Caki2 (cell line): ENCODE results near the gene CNN2. TPM values are rescaled to one million over a fixed set of nuclear protein-coding genes. Genes with fewer than 3 reads are reported as not detected.
A peak's percentile ranks its signal among the peaks of the same experiment; 100 is the strongest.

Experiments used
- DNase-seq: peaks from one replicate; pipeline ENCODE4 v3.0.0-alpha.2; 2015; ENCODE audit warnings: low read depth
- in situ Hi-C: cut with HindIII; loops from 2 replicates; pipeline ENCODE4 v1.10.0; 2016; ENCODE audit warnings: low sequenced_read_pairs, low pct_unique_long_range_greater_than_20kb, mixed read lengths
- total RNA-seq: library from RNA; depleted of rRNA; stranded (reverse); fragments of >200 nt; shearing (Covaris generic); gene quantifications from 2 replicates; pipeline ENCODE4 v1.2.3, GENCODE V29; 2014; ENCODE audit warnings: low replicate concordance

The CNN2 gene
- total RNA-seq, 1 experiment from 2014 or later = 93.1 TPM

DNA sequence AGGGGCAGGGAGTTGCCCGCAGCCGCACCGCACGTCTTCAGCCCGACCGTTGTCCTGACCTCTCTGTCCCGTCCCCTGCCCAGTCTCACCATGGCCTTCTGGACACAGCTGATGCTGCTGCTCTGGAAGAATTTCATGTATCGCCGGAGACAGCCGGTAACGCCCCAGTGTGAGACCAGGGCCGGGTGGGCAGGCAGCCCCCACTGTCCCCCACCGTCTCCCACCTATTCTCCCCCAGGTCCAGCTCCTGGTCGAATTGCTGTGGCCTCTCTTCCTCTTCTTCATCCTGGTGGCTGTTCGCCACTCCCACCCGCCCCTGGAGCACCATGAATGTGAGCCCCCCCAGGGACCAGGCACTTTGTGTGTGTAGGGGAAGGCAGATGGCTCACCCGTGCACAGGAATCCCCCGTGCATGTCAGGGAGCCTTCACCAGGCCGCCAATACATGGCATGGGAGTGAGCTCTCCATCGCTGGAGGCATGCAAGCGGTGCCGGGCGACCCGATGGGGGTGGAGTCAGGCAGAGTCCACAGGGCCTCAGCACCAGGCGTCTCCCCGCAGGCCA is 14.9 kb downstream of the CNN2 start:
- DNase-seq = no peak
- in situ Hi-C loops = no loop called here

DNA sequence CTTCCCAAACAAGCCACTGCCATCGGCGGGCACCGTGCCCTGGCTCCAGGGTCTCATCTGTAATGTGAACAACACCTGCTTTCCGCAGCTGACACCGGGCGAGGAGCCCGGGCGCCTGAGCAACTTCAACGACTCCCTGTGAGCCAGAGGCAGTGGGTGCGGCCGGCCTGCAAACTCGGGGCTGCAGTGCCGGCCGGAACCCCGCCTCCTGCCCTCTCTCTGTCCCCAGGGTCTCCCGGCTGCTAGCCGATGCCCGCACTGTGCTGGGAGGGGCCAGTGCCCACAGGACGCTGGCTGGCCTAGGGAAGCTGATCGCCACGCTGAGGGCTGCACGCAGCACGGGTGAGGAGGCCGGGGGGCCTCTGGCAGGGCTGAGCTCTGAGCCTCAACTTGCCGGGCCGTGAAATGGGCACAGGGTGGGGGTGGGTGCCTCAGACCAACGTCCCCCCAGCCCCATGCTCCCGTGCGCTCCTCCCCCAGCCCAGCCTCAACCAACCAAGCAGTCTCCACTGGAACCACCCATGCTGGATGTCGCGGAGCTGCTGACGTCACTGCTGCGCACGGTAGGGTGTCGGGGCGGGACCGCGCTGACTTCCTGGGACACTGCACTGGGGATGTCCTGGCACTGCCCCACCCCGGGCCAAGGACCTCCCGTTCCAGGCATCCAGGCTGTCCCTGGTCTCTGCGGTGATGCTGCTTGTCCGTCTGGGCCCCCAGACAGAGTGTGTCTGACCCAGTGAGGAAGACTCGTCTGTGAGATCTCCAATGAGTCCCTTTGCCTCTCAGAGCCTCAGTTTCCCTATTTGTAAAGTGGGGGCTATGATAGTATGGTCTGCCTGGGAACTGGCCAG is 15.7 kb downstream of the CNN2 start:
- in situ Hi-C loops = no loop called here
- peak; percentile 89 for DNase-seq

DNA sequence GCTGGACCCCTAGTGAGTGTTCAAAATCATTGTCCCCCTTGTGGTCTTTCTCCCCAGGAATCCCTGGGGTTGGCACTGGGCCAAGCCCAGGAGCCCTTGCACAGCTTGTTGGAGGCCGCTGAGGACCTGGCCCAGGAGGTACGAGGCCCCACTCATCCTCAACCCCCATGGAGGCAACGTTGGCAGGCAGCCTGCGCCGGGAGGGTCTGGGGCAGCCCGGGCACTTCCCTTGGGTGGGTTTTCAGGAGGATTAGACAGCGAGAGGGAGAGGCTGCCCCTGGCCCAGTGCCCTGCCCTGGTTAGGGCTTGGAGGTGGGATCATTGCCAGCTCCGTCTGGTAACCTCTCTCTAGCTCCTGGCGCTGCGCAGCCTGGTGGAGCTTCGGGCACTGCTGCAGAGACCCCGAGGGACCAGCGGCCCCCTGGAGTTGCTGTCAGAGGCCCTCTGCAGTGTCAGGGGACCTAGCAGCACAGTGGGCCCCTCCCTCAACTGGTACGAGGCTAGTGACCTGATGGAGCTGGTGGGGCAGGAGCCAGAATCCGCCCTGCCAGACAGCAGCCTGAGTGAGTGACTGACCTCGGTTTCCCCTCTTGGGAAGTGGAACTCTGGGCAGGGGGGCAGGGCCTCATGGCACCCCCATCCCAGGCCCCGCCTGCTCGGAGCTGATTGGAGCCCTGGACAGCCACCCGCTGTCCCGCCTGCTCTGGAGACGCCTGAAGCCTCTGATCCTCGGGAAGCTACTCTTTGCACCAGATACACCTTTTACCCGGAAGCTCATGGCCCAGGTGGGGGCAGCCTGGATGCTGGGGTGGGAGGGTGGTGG is 16.5 kb downstream of the CNN2 start:
- in situ Hi-C loops = no loop called here
- peak; percentile 80 for DNase-seq

DNA sequence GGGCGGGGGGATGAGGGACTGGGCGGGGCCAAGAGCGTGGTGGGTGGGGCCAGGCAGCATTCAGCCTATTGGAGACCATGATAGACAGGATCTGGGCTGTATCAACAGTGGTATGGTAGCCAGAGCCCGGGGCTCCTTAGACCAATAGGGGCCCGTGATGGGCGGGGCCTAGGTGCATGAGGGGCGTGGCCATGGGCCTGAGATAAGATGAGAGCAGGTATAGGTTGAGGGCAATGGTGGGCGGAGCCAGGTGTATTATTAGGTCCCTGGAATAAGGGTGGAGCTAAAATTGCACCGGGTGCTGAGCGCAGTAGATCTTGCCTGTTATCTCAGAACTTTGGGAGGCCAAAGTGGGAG is 18.8 kb downstream of the CNN2 start:
- in situ Hi-C loops = no loop called here
- peak; percentile 86 for DNase-seq

DNA sequence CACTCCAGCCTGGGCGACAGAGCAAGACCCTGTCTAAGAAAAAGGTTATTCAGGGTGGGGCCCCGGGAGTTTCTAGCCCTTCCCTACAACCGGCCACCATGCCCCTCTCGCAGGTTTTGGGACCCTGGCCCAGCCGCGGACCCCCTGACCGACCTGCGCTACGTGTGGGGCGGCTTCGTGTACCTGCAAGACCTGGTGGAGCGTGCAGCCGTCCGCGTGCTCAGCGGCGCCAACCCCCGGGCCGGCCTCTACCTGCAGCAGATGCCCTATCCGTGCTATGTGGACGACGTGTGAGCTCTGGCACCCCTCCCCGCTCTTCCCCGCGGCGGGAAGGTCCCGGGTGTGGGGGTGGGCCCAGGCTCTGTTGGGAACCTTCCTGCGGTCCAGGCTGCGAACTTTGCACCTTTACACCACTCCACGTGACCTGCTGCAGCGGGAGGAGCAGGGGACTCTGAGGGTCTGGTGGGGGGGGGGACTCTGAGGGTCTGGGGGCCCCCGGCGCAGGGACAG is 19.8 kb downstream of the CNN2 start:
- in situ Hi-C loops = no loop called here
- DNase-seq = no peak

DNA sequence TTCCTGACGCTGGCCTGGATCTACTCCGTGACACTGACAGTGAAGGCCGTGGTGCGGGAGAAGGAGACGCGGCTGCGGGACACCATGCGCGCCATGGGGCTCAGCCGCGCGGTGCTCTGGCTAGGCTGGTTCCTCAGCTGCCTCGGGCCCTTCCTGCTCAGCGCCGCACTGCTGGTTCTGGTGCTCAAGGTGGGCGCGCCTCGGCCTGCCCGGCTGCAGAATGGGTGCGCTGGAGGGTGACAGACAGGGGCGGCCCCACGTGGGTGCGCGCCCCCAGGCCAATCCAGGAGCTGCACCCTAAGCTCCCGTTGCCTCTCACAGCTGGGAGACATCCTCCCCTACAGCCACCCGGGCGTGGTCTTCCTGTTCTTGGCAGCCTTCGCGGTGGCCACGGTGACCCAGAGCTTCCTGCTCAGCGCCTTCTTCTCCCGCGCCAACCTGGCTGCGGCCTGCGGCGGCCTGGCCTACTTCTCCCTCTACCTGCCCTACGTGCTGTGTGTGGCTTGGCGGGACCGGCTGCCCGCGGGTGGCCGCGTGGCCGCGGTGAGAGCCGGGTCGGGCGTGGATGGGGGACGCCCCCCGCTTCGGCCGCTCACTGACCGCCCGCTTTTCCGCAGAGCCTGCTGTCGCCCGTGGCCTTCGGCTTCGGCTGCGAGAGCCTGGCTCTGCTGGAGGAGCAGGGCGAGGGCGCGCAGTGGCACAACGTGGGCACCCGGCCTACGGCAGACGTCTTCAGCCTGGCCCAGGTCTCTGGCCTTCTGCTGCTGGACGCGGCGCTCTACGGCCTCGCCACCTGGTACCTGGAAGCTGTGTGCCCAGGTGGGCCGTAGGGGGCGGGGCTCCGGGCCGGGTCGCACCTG is 20.7 kb downstream of the CNN2 start:
- DNase-seq = no peak
- in situ Hi-C loops = no loop called here

DNA sequence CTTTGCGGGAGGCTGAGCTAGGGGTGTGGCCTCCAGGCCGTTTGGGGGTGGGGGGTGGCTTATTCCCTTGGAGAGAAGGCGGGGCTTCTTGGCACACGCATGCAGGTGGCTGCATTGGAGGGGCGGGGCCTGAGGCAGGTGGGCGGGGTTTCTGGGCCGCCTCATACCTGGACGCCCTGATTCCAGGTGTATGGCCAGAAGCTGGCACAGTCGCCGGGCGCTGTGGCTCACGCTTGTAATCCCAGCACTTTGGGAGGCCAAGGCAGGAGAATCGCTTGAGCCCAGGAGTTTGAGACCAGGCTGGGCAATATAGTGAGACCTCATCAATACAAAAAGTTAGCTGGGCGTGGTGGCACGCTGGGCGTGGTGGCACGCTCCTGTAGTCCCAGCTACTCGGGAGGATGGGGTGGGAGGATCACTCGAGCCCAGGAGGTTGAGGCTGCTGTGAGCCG is 21.3 kb downstream of the CNN2 start:
- no peak for DNase-seq
- in situ Hi-C loops = no loop called here

DNA sequence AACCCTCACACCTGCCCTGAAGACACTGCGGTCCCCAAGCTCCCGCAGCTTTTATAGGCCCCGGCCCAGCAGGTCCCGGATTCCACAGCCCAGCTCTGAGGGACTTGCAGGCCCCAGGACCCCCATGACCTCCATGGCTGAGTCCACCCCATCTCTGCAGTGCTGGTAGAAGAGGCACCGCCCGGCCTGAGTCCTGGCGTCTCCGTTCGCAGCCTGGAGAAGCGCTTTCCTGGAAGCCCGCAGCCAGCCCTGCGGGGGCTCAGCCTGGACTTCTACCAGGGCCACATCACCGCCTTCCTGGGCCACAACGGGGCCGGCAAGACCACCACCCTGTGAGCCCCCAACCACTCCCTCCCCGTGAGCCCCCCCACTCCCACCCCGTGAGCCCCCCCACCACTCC is 22.7 kb downstream of the CNN2 start:
- in situ Hi-C loops = no loop called here
- DNase-seq = no peak

DNA sequence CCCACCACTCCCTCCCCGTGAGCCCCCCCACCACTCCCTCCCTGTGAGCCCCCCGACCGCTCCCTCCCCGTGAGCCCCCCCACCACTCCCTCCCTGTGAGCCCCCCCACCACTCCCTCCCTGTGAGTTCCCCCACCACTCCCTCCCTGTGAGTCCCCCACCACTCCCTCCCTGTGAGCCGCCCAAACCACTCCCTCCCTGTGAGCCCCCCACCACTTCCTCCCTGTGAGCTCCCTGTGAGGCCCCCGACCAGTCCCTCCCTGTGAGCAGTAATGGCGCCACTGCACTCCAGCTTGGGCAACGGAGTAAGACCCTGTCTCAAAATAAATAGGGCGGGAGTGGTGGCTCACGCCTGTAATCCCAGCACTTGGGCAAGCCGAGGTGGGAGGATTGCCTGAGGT is 23.4 kb downstream of the CNN2 start:
- DNase-seq = no peak
- in situ Hi-C loops = no loop called here

DNA sequence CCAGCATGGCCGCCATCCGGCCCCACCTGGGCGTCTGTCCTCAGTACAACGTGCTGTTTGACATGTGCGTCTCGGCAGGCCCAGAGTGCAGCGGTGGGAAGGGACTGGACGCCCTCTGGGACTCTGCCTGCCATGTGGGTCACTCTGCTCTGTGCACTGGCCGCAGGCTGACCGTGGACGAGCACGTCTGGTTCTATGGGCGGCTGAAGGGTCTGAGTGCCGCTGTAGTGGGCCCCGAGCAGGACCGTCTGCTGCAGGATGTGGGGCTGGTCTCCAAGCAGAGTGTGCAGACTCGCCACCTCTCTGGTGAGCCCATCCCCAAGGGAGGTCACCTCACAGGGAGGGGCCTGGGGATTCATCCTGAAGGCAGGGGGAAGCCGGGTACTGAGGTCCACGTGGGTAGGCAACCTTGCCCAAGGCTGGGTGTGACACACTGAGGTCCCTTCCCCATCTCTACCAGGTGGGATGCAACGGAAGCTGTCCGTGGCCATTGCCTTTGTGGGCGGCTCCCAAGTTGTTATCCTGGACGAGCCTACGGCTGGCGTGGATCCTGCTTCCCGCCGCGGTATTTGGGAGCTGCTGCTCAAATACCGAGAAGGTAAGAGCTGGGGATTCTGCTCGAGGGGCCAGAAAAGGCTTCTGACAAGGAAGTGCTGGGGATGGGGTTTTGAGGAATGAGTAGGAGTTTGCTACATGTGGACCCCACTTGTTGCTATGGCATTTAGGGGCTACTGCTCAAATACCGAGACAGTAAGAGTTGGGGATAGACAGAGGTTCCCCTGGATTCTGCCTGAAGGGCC is 24.8 kb downstream of the CNN2 start:
- in situ Hi-C loops = no loop called here

DNA sequence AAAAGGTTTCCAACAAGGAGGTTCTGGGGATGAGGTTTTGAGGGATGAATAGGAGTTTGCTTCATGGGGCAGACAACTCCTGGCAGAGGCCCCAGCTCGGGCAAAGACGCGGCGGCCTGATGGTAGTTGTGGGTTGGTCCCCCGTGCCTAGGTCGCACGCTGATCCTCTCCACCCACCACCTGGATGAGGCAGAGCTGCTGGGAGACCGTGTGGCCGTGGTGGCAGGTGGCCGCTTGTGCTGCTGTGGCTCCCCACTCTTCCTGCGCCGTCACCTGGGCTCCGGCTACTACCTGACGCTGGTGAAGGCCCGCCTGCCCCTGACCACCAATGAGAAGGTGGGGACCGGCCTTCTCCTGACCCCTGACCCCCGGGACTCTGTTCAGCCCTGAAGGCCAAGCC is 25.4 kb downstream of the CNN2 start:
- no peak for DNase-seq
- in situ Hi-C loops = no loop called here

More for the DNA sequence above, 24.8 kb downstream of the CNN2 start:
- DNase-seq = no peak

DNA sequence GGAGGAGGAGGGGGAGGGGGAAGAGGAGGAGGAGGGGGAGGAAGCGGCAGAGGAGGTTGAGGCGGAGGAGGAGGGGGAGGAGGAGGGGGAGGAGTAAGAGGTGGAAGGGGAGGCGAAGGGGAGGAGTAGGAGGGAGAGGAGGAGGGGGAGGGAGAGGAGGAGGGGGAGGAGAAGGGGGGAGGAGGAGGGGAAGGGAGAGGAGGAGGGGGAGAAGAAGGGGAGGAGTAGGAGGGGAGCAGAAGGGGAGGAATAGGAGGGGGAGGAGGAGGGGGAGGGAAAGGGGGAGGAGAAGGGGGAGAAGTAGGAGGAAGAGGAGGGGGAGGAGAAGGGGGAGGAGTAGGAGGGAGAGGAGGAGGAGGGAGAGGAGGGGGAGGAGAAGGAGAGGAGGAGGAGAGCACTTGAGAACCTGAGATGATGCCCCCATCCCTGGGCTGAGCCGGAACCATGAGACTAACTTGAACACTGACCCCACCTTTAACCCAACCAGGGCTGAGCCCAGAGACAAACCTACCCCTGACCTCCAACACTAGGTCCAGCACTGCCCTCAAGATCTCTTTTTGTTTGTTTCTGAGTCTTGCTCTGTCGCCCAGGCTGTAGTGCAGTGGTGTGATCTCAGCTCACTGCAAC is 26.1 kb downstream of the CNN2 start:
- no peak for DNase-seq
- in situ Hi-C loops = no loop called here

DNA sequence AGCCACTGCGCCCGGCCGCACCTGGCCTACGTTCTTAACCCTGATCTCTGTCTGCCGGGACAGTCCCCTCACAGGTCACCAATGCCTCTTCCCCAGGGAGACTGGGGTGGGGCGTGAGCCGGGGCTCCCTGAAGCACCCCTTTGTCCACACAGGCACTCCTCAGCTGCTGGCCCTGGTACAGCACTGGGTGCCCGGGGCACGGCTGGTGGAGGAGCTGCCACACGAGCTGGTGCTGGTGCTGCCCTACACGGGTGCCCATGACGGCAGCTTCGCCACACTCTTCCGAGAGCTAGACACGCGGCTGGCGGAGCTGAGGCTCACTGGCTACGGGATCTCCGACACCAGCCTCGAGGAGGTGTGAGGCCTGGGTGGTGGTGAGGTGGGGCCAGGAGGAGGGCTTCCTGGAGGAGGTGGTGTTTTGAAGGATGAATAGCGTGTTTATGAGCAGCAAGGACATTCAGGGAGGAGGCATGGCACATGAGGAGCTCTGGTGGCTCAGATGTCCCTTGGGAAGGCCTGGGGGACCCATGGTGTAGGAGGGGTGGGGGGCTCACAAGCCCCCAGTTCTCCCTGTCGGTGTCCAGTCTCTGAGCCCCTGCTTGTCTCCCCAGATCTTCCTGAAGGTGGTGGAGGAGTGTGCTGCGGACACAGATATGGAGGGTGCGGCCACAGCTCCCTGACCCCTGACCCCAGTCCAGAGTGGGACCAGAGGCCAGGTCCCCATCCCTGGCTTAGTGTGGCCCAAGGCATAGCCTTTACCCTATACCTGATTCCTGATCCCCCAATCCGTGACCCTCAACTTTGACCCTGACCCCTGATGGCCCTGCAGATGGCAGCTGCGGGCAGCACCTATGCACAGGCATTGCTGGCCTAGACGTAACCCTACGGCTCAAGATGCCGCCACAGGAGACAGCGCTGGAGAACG is 27.0 kb downstream of the CNN2 start:
- no peak for DNase-seq

DNA sequence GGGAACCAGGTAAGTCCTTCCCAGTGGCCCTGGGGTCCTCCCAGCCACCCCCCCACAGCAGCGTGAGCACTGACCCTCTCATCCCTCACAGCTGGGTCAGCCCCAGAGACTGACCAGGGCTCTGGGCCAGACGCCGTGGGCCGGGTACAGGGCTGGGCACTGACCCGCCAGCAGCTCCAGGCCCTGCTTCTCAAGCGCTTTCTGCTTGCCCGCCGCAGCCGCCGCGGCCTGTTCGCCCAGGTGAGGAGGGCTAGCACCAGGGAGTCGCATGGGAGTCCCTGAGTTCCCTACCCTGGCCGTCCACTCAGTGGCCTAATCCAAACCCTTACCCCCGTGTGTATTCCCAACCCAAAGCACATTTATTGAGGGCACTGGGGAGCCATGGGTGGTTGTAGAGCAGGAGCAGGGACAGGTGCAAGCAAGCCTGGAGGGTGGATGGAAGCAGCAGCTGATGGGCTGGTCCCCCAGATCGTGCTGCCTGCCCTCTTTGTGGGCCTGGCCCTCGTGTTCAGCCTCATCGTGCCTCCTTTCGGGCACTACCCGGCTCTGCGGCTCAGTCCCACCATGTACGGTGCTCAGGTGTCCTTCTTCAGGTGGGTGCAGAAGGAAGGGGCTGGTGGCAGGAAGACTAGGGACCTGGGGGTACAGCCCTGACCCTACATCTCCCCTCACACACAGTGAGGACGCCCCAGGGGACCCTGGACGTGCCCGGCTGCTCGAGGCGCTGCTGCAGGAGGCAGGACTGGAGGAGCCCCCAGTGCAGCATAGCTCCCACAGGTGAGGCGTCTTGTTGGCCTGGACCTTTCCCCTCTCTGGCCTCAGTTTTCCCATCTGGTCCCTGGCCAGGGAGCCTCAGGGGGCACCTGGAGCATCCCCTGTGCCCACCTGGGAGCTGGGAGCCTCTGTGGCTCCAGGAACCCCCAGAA is 28.0 kb downstream of the CNN2 start:
- in situ Hi-C loops = no loop called here
- DNase-seq = no peak

More for the DNA sequence above, 27.0 kb downstream of the CNN2 start:
- in situ Hi-C loops = no loop called here

DNA sequence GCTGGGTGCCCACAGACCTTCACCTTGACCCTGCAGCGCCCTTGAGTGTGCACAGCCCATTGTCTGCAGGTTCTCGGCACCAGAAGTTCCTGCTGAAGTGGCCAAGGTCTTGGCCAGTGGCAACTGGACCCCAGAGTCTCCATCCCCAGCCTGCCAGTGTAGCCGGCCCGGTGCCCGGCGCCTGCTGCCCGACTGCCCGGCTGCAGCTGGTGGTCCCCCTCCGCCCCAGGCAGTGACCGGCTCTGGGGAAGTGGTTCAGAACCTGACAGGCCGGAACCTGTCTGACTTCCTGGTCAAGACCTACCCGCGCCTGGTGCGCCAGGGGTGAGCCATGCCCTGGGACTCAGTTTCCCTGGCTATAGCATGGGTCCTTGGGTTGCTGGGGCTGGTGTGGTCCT is 28.6 kb downstream of the CNN2 start:
- DNase-seq = no peak
- in situ Hi-C loops = no loop called here
